ENCODE results near the gene CAMK2D. TPM values are rescaled to one million over a fixed set of nuclear protein-coding genes. Genes with fewer than 3 reads are reported as not detected.
A peak's percentile ranks its signal among the peaks of the same experiment; 100 is the strongest.

Gene CAMK2D
- total RNA-seq, 1 donor from 2014 or later = 57.6 TPM

- Mint-ChIP-seq H3K27ac (no peak overlapping the region), H3K36me3 (no peaks in the 10 kb centered on the region), H3K4me1 (ENCODE audit: unreplicated experiment) (no peaks in the 10 kb centered on the region), H3K4me3 (no peak overlapping the region), H3K27me3 (no peaks in the 10 kb centered on the region), H3K9me3 (peaks cover 5% of the 10 kb centered on the region)
- DNase-seq (ENCODE audit: extremely low spot score, unreplicated experiment) = no peak
- TF ChIP-seq, protein P1, sequence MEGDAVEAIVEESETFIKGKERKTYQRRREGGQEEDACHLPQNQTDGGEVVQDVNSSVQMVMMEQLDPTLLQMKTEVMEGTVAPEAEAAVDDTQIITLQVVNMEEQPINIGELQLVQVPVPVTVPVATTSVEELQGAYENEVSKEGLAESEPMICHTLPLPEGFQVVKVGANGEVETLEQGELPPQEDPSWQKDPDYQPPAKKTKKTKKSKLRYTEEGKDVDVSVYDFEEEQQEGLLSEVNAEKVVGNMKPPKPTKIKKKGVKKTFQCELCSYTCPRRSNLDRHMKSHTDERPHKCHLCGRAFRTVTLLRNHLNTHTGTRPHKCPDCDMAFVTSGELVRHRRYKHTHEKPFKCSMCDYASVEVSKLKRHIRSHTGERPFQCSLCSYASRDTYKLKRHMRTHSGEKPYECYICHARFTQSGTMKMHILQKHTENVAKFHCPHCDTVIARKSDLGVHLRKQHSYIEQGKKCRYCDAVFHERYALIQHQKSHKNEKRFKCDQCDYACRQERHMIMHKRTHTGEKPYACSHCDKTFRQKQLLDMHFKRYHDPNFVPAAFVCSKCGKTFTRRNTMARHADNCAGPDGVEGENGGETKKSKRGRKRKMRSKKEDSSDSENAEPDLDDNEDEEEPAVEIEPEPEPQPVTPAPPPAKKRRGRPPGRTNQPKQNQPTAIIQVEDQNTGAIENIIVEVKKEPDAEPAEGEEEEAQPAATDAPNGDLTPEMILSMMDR (conservative IDR thresholded peaks at IDR 0.05) = no peak
Measured at GRCh38 chr4:113783289-113783688, 21.8 kb upstream of the CAMK2D start.

DNA sequence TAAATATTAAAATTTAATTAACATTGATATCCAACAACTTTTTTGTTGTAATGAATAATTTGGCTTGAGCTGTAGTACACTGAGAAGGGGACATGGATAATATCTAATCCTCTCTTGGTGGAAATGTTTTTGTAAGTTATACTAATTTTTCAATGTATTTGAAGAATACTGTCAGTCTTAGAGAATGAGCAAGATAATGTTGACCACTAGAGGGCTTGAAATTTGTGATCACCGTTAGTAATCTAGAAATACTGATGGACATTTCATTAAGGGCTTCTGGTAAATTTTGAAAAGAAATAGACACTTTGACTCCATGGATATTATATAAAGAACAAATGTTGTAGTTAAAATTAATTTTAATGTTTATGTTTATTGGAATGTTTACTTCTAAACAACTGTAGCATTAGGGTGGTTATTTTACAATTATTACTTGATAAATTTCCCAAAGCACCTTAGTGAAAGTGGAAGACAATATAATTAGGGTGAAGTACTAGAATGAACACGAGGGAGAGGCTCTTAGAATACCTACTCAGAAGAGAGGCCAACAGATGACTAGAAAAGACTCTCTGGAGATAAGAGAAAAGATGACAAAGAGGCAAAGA lies 20.0 kb upstream of the CAMK2D start:
- H3K9me3 Mint-ChIP-seq = peaks cover 5% of the 10 kb centered on the region
- no peak for DNase-seq (ENCODE audit: extremely low spot score, unreplicated experiment)
- H3K4me3 Mint-ChIP-seq = no peak overlapping the region
- H3K27me3 Mint-ChIP-seq = no peaks in the 10 kb centered on the region
- TF ChIP-seq, protein P1 (conservative IDR thresholded peaks at IDR 0.05) = peak; percentile 86
- no peaks in the 10 kb centered on the region for H3K4me1 Mint-ChIP-seq (ENCODE audit: unreplicated experiment)
- H3K36me3 Mint-ChIP-seq = no peaks in the 10 kb centered on the region
- H3K27ac Mint-ChIP-seq = no peak overlapping the region

DNA sequence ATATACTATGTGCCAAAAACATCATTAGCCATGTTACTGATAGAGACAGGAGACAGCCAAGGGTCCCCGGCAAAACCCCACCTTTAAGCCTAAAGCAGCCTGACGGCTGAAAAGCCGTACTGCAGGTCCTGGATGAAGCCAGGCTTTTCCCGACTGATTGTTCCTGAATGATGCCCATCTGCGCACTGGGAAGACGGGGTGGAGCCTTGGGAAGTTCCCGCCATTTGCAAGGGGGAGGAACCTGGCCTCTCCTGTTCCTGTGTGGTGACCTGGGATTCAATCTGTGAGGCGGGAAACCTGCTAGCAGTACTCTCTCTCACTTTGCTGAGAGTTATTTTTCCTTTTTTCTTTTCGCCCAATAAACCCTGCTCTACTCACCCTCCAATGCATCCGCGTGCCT lies 15.1 kb upstream of the CAMK2D start:
- Mint-ChIP-seq H3K27ac (no peak overlapping the region), H3K4me3 (no peak overlapping the region), H3K4me1 (ENCODE audit: unreplicated experiment) (no peaks in the 10 kb centered on the region), H3K36me3 (no peaks in the 10 kb centered on the region), H3K27me3 (no peaks in the 10 kb centered on the region), H3K9me3 (no peaks in the 10 kb centered on the region)
- DNase-seq (ENCODE audit: extremely low spot score, unreplicated experiment) = no peak
- TF ChIP-seq, protein P1 (conservative IDR thresholded peaks at IDR 0.05) = no peak

- no peaks in the 10 kb centered on the region for H3K36me3 Mint-ChIP-seq
- DNase-seq (ENCODE audit: extremely low spot score, unreplicated experiment) = no peak
- H3K27me3 Mint-ChIP-seq = no peaks in the 10 kb centered on the region
- no peaks in the 10 kb centered on the region for H3K4me1 Mint-ChIP-seq (ENCODE audit: unreplicated experiment)
- H3K9me3 Mint-ChIP-seq = no peaks in the 10 kb centered on the region
- no peak overlapping the region for H3K4me3 Mint-ChIP-seq
- H3K27ac Mint-ChIP-seq = no peak overlapping the region
- TF ChIP-seq, protein P1 (conservative IDR thresholded peaks at IDR 0.05) = no peak
Measured at GRCh38 chr4:113776016-113776415, 14.5 kb upstream of the CAMK2D start.

DNA sequence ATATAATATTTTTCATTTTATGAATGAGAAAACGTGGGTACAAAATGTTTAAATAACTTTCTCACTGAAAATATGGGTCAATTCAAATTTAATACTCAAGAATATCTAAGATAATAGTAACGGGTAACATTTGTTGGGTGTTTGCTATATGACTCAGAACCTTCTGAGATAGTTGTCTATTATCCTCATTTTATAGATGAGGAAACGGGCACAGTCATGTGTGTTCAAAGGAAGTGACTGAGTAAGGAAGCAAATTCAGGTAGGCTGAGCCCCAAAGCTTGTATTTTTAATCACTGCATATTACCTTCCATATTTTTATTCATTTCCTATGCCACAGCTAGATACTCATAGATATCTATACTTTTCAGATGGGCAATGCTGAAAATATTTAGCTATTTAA lies 12.2 kb upstream of the CAMK2D start:
- TF ChIP-seq, protein P1 (conservative IDR thresholded peaks at IDR 0.05) = no peak
- Mint-ChIP-seq H3K36me3 (no peaks in the 10 kb centered on the region), H3K4me1 (ENCODE audit: unreplicated experiment) (no peaks in the 10 kb centered on the region), H3K27me3 (no peaks in the 10 kb centered on the region), H3K4me3 (no peak overlapping the region), H3K9me3 (no peaks in the 10 kb centered on the region), H3K27ac (no peak overlapping the region)
- DNase-seq (ENCODE audit: extremely low spot score, unreplicated experiment) = no peak

- no peak for DNase-seq (ENCODE audit: extremely low spot score, unreplicated experiment)
- H3K4me1 Mint-ChIP-seq (ENCODE audit: unreplicated experiment) = no peaks in the 10 kb centered on the region
- TF ChIP-seq, protein P1 (conservative IDR thresholded peaks at IDR 0.05) = no peak
- no peaks in the 10 kb centered on the region for H3K27me3 Mint-ChIP-seq
- H3K27ac Mint-ChIP-seq = no peak overlapping the region
- no peak overlapping the region for H3K4me3 Mint-ChIP-seq
- no peaks in the 10 kb centered on the region for H3K9me3 Mint-ChIP-seq
- H3K36me3 Mint-ChIP-seq = no peaks in the 10 kb centered on the region
Measured at GRCh38 chr4:113773014-113773413, 11.5 kb upstream of the CAMK2D start.
